ENCODE data around the gene CXCR6.

The CXCR6 gene

GRCh38 chr3:45943207-45943846 lies at the start of gene CXCR6:
Gene CXCR6 (plus strand): TSS chr3:45943464. CDS start chr3:45946482, 3,018 bp downstream.
- peak in 1 of 2 donors; percentile 37 for DNase-seq (ENCODE audit: low read depth in 2 of 2)

GRCh38 chr3:45894015-45894414 lies 49.2 kb upstream of the CXCR6 start:
- no peak for DNase-seq (ENCODE audit: low read depth in 2 of 2)

GRCh38 chr3:45895686-45896468 lies 47.4 kb upstream of the CXCR6 start:
- no peak for DNase-seq (ENCODE audit: low read depth in 2 of 2)

- no peak for DNase-seq (ENCODE audit: low read depth in 2 of 2)
These were observed 46.3 kb upstream of the CXCR6 start for GRCh38 chr3:45896956-45897355.

DNA sequence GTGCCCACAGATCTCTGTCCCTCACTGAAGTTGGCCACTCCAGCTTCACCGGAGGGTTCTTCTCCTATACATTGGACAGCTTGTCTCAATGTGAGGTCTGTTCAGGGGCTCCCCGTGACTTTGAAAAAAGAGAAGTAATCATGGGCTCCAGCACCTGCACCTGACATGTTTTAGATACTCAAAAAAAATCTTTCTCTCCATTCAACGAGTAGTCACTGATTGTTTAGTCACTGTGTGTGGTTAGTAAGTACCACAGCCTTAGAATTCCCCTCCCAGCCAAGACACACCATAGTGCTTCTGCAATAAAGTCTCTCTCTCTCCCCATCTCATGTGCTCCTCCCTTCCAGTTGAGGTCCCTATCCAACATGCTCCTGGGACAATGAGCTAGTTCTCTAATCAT lies 38.3 kb upstream of the CXCR6 start:
- DNase-seq (ENCODE audit: low read depth in 2 of 2), result no peak

DNA sequence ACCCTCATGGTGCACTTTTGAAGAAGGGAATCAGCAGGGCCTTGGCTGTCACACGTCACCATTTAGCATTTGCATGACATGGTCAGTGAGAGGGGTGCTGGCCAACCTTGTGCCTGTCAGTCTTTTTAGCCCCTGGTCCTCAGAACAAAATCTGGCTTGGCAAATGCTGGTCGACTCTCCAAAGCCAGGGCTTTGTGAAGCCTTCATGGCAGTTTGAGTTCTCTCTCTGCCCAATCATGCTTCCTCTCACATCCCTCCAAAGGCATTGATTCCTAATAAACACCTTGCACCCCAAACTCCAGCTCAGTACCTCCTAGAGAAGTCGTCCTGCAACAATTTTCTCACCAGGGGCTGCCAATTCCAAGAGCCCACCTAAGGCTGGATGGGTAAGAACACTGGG lies 37.5 kb upstream of the CXCR6 start:
- DNase-seq (ENCODE audit: low read depth in 2 of 2), result no peak

DNA sequence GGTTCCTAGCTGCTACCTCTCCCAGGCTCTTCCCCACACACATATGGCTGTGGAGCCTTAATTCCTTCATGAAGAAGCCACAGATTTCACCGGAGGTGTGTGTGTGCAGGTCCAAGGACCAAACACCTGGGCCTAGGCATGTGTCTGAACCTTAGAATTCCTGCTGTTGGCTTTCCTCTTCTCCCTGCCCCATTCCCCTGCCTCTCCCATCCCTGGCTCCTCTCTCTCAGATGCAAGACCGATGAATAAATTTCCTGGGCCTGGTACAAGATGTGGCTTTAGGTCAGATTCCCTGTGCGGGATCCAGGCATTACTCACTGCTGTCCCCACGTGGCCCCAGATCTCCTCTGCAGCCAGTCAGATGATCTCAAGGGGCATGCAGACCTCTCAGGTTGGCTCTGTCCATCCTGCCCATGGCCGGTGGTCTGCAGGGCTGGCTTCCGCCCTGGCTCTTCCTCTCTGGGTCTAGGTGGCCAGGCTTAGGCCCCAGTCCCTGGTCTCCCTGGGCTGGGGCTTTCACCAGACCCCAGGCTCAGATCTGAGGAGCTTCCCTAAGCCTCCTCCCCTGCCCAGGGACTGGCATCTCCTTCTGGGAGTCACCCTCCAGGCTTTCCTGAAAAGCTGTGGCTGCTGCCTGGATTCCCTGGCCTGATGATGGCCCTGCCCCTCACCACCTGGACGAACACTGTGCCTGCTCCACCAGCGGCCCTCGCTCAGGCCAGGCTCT lies 36.4 kb upstream of the CXCR6 start:
- DNase-seq (ENCODE audit: low read depth in 2 of 2), result no peak

DNA sequence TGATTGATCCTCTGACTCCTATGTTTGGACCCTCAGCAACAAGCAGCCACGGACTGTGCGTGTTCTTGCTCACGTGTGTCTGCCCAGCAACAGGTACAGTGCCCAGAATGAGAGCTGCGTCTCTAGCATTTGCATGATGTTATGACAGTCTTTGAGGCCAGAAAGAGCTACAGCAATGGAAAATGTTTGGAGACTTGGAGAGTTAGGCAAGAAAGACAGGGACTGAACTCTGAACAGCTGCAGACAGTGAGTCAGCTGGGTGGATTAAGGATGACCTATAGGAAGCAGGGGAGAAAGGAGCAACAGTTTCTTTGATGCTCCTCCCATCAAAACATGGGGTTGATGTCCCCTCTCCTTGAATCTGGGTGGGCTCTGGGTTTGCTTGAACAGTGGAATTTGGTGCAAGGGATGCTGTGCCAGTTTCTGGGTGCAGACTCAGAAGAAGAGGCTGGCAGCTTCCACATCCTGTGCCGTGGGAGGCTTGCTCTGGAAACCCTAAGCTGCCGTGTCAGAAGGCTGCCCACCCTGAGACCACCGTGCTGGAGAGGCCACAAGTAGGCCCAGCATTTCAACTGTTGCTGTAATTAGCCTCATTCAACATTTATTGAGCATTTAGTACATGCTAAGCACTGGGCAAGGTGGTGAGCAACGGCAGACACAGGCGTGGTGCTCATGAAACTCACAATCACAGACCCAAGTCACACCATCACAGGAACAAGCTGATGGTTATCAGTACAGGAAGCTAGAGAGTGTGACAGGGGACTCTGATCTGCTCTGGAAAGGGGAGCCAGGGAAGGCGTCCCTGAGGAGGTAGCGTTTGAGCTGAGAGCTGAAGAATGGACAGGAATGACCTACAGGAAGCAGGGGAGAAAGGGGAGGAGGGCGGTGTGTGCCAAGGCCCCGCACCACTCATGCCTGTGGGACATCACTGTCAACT lies 35.2 kb upstream of the CXCR6 start:
- no peak for DNase-seq (ENCODE audit: low read depth in 2 of 2)

GRCh38 chr3:45908761-45909160 lies 34.5 kb upstream of the CXCR6 start:
- no peak for DNase-seq (ENCODE audit: low read depth in 2 of 2)

DNA sequence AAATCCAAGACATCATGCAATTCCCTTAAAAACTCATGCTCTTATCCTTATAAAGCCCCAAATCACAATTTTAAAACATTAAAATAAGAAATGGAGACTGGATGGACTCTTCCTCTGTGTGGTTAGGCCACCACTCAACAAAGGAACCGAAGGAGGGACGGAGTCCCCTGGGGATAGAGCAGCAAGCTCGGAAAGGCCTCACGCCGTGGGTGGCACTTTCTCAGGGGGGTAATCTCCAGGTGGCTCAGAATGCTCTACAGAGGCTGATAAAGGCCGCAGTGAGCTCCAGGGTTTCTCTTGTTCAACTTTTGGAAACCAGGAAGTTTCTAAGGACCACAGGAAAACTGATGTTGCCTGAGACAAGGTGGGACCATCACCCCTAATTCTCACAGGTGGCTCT lies 33.7 kb upstream of the CXCR6 start:
- no peak for DNase-seq (ENCODE audit: low read depth in 2 of 2)

GRCh38 chr3:45910892-45911291 lies 32.4 kb upstream of the CXCR6 start:
- DNase-seq (ENCODE audit: low read depth in 2 of 2), result no peak

- DNase-seq (ENCODE audit: low read depth in 2 of 2), result no peak
These were observed 31.6 kb upstream of the CXCR6 start for GRCh38 chr3:45911511-45912226.

GRCh38 chr3:45912435-45912834 lies 30.8 kb upstream of the CXCR6 start:
- no peak for DNase-seq (ENCODE audit: low read depth in 2 of 2)

DNA sequence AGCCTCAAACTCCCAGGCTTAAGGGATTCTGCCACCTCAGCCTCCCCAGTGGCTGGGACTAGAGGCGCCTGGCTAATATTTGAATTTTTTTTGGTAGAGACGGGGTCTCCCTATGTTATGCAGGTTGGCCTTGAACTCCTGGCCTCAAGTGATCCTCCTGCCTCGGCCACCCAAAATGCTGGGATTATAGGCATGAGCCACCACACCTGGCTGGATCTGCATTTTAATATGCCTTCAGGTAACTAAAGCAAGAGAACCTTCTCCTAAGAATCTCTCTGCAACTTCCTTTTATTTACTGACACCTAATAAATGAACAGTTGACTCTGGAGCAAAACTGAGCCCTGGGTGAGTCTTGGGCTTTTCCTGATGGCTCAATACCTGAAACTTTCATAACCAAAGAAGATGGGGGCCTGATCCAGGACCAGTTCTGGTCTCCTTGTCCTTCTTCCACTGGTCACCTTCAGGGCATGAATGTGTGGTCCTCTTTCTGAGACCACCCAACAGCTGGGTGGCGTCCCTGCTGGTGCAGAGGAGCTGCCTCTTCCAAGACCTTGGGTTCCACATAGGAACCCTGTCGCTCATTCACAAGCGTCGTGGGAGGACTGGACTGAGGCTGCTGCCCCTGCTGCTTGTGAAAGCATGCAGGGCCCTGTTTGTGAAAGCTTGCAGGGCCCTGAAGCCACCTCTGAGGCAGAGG lies 28.8 kb upstream of the CXCR6 start:
- no peak for DNase-seq (ENCODE audit: low read depth in 2 of 2)

DNA sequence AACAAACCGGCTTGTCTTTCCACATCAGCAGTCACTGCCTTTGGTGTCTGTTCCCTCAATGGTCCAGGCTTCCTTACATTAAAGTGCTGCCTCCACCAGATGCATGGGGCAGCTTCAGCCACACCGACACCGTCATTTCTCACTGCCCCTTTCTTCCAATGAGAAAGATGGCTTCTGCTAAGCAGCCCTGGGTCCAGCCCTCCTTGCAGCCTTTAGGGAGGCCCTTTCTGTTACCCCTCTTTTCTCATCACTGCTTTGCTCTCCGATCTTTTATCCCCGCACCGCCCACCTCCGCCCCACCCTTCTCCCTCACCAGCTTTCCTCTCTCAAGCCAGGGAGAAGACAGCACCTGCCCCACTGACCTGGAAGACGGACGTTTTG lies 28.2 kb upstream of the CXCR6 start:
- DNase-seq (ENCODE audit: low read depth in 2 of 2), result no peak

DNA sequence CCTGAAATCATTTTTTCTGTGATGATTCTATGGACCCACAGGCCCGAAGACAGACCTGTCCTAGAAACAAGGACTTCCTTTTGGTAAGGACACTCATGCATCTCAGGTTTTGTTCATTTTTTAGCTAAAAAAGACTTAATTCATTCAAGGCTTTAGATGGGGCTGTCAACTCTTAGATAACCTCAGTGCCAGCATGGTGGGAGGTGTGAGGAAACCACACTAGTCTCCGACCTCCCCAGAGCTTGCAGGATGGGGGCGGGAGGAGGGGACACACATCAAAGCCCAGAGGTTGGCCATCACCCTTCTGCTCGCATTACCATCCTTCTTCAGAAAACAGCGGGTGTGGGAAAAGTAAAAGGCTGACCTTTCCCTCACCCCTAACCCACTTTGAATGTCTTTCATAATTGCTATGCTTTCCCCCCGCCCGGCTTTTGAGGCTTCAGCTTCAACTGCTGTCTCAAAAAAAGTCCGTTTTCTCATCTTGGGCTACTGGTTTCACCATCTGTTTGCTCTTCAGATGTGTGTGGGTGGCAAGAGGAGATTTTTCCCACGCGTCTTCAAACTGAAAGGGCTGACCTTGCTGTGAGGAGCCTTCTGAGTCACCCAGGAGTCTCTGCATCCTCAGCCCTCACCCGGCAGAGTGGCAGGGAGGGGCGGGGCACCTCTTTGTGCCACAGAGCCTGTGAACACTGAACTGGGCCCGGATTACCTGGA lies 27.6 kb upstream of the CXCR6 start:
- peak; percentile 65 to 66 for DNase-seq (ENCODE audit: low read depth in 2 of 2)

DNA sequence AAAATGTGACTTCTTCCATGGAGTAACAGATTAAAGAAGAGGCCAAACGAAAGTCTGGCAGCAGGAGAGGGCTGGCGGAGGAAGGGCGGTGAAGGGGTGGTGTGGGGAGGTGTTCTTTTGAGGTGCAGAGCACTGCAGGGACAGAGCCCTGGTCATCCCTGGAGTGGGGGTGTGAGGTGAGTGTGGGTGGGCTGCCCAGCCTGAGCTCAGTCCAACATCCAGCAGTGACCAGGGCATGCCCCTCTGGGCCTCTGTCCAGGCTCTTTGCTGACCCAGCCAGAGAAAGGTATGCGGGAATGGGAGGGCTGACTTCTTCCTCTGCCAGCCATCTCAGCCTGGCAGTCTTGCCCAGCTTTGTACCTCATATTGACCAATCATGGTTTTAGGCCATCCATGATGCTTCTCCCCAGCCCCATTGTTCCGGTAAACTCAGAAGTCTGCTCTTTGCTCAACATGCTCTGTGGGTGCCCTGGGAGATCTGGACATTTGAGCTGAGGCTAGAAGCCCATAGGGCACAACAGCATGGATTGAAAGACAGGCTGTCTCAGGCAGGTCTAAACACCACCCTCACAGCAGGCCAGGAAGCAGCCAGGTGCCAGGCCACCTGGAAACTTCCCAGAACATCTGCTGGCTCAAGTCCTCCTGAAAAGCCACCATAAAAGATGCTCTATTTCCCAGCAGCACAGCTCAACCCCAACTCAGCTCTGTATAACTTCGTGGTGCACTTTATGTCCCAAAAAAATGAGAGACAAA lies 25.9 kb upstream of the CXCR6 start:
- DNase-seq (ENCODE audit: low read depth in 2 of 2), result no peak

DNA sequence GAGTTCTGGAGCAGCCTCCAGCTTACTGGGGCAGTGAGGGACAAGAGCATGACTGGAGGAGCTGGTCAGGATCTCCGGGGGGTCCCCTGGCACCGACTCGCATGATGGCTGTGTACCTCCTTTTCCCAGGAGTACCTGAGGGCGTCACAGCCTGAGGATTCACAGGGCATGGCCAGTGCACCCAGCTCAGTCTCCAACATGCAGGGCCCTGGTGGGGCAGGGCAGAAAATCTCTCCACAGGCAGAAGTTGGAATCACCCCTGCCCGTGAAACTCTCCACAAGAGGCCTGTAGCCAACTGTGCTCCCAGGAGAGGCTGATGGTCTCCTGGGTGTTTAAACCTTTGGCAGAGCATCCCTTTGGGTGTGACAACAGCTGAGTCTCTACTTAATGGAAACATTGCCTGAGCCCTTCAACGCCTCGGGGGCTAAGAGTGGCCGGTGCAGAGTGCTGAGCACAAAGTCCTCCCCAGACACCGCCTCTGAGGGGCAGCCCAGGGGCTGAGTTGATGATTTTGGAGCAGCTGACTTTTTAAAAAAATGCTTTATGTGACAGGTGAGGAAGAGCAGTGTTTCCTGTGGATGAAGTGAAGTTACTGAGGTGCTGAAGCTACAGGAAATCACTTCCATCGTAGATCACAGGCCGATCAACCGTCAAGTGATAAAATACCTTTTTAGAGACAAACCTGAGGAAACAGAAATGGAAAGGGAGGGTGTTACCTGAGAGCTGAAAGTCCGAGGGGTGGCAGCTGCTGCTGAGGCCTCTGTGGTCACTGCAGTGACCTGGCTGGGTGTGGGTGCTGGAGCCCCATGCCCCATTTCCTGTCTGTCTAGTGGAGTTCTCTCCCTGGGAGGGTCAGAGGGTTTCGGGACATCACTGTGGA lies 21.9 kb upstream of the CXCR6 start:
- no peak for DNase-seq (ENCODE audit: low read depth in 2 of 2)

All from activated CD4-positive, alpha-beta T cell treated with anti-CD3 and anti-CD28 coated beads for 24 hours (primary cell).